Measurements from ENCODE around the gene NANOS1.

The NANOS1 gene

GRCh38 chr10:119006451-119007210 is 22.9 kb upstream of the NANOS1 start:
- TF ChIP-seq CTCF (IDR thresholded peaks at IDR 0.05; ENCODE audit: insufficient read depth, low read depth, low read length, missing control alignments) = no peak
- DNase-seq (ENCODE audit: low read depth) = no peak
- no peak overlapping the region for H3K4me3 ChIP-seq (ENCODE audit: low read depth, low read length)

GRCh38 chr10:119007211-119007574 is 22.3 kb upstream of the NANOS1 start:
- DNase-seq (ENCODE audit: low read depth) = no peak
- TF ChIP-seq CTCF (IDR thresholded peaks at IDR 0.05; ENCODE audit: insufficient read depth, low read depth, low read length, missing control alignments) = no peak
- no peak overlapping the region for H3K4me3 ChIP-seq (ENCODE audit: low read depth, low read length)

- TF ChIP-seq CTCF (IDR thresholded peaks at IDR 0.05; ENCODE audit: insufficient read depth, low read depth, low read length, missing control alignments) = no peak
- H3K4me3 ChIP-seq (ENCODE audit: low read depth, low read length) = no peak overlapping the region
- DNase-seq (ENCODE audit: low read depth) = no peak
These were observed 8.9 kb upstream of the NANOS1 start for GRCh38 chr10:119020627-119020946.

- H3K4me3 ChIP-seq (ENCODE audit: low read depth, low read length) = no peak overlapping the region
- no peak for TF ChIP-seq CTCF (IDR thresholded peaks at IDR 0.05; ENCODE audit: insufficient read depth, low read depth, low read length, missing control alignments)
- no peak for DNase-seq (ENCODE audit: low read depth)
These were observed 6.5 kb upstream of the NANOS1 start for GRCh38 chr10:119022846-119023552.

GRCh38 chr10:119023553-119023868 is 6.0 kb upstream of the NANOS1 start:
- no peak for TF ChIP-seq CTCF (IDR thresholded peaks at IDR 0.05; ENCODE audit: insufficient read depth, low read depth, low read length, missing control alignments)
- H3K4me3 ChIP-seq (ENCODE audit: low read depth, low read length) = no peak overlapping the region
- no peak for DNase-seq (ENCODE audit: low read depth)

- no peak for DNase-seq (ENCODE audit: low read depth)
- no peak overlapping the region for H3K4me3 ChIP-seq (ENCODE audit: low read depth, low read length)
- no peak for TF ChIP-seq CTCF (IDR thresholded peaks at IDR 0.05; ENCODE audit: insufficient read depth, low read depth, low read length, missing control alignments)
These were observed 4.6 kb upstream of the NANOS1 start for GRCh38 chr10:119024882-119025281.

GRCh38 chr10:119025336-119025735 is 4.2 kb upstream of the NANOS1 start:
- no peak overlapping the region for H3K4me3 ChIP-seq (ENCODE audit: low read depth, low read length)
- DNase-seq (ENCODE audit: low read depth) = no peak
- no peak for TF ChIP-seq CTCF (IDR thresholded peaks at IDR 0.05; ENCODE audit: insufficient read depth, low read depth, low read length, missing control alignments)
